HCT116 (cell line): ENCODE measurements around the gene WDR35. TPM values are rescaled to one million over a fixed set of nuclear protein-coding genes. Genes with fewer than 3 reads are reported as not detected.

ENCODE experiments used
- ATAC-seq: fragments of 200-7000 bp; cut with Tn5 transposase; 2 replicates; pipeline ENCODE4 v1.9.1; 2020; ENCODE audit warnings: mild to moderate bottlenecking, moderate library complexity
- BruUV-seq: library from RNA; stranded (reverse); fragments of 400-500 nt; replicated peaks from 2 replicates; lab custom pipeline; 2021; lab: Mats Ljungman, UMichigan
- CTCF ChIA-PET: fragments of 300-600 bp; sonication (Branson Sonifier 250); formaldehyde crosslinking; loops from one replicate; lab custom pipeline; 2021; ENCODE audit warnings: antibody characterized with exemption; lab: Charles Lee
- POLR2A ChIA-PET: fragments of 300-600, 350-600 bp; sonication (Branson Sonifier 250); formaldehyde crosslinking; loops from one replicate; lab custom pipeline; 2021; ENCODE audit warnings: antibody characterized with exemption; lab: Charles Lee
- RAD21 ChIA-PET, 2 experiments: fragments of 300-600 bp; sonication (Branson Sonifier 250); formaldehyde crosslinking; loops; one replicate each; lab custom pipeline; 2023; ENCODE audit warnings: low total read pairs in 2 of 2; ENCODE audit not compliant: uncharacterized antibody in 2 of 2, unreplicated experiment in 2 of 2, low non-redundant PET in 1 of 2; lab: Charles Lee
- DNase-seq: peaks from one replicate; pipeline ENCODE4 v3.0.0-alpha.2; 2010; ENCODE audit warnings: low read depth, low spot score
- H2AFZ ChIP-seq: fragments of 200-600 bp; shearing (Covaris generic), sonication (generic); 2 replicates; pipeline ENCODE4 v1.6.1; 2017; ENCODE audit warnings: low read depth, mixed run types, mixed read lengths, antibody characterized with exemption, low read length; ENCODE audit not compliant: poor library complexity, severe bottlenecking
- H3K27ac ChIP-seq: 2 replicates; pipeline ENCODE4 v1.5.1; 2012; ENCODE audit warnings: low read depth, low read length
- H3K27me3 ChIP-seq: fragments of 200-600 bp; sonication (generic); 2 replicates; pipeline ENCODE4 v1.6.1; 2016; ENCODE audit warnings: mixed run types, low read length, mixed read lengths; ENCODE audit not compliant: insufficient read depth
- H3K36me3 ChIP-seq, 2 experiments: fragments of 200-500 bp in 1 of 2; fragments of 200-600 bp in 1 of 2; sonication (Bioruptor generic) in 1 of 2; sonication (generic) in 1 of 2; 2 replicates each; pipeline versions ENCODE4 v1.5.1 to v1.6.1; 2014 to 2016; ENCODE audit warnings: low read length in 2 of 2, inconsistent platforms in 1 of 2, mixed read lengths in 1 of 2, mixed run types in 1 of 2; ENCODE audit not compliant: insufficient read depth in 2 of 2, control insufficient read depth in 1 of 2
- H3K4me1 ChIP-seq, 2 experiments: fragments of 200-600 bp in 1 of 2; sonication (generic) in 1 of 2; 2 replicates each; pipeline versions ENCODE4 v1.5.1 to v1.6.1; 2012 to 2017; ENCODE audit warnings: low read length in 2 of 2, inconsistent platforms in 1 of 2, mild to moderate bottlenecking in 1 of 2, mixed read lengths in 1 of 2, mixed run types in 1 of 2, moderate library complexity in 1 of 2; ENCODE audit not compliant: insufficient read depth in 2 of 2, control insufficient read depth in 1 of 2
- H3K4me2 ChIP-seq: fragments of 200-600 bp; sonication (generic); 2 replicates; pipeline ENCODE4 v1.6.1; 2017; ENCODE audit warnings: mixed run types, low read length, mixed read lengths
- H3K4me3 ChIP-seq, 2 experiments: fragments of 200-600 bp in 1 of 2; sonication (generic) in 1 of 2; replicated peaks in 1 of 2; 2 replicates each; pipeline ENCODE4 v1.5.1; 2011 to 2016; ENCODE audit warnings: low read length in 2 of 2, control low read depth in 1 of 2, low read depth in 1 of 2, mild to moderate bottlenecking in 1 of 2, mixed read lengths in 1 of 2, mixed run types in 1 of 2
- H3K79me2 ChIP-seq: fragments of 200-600 bp; sonication (generic); 2 replicates; pipeline ENCODE4 v1.6.1; 2017; ENCODE audit warnings: mild to moderate bottlenecking, mixed run types, low read length, moderate library complexity, mixed read lengths; ENCODE audit not compliant: insufficient read depth
- H3K9ac ChIP-seq: fragments of 200-600 bp; sonication (generic); 2 replicates; pipeline ENCODE4 v1.6.1; 2016; ENCODE audit warnings: low read length, mixed read lengths
- H3K9me2 ChIP-seq: fragments of 200-600 bp; sonication (generic), shearing (Covaris generic); 2 replicates; pipeline ENCODE4 v1.6.1; 2017; ENCODE audit warnings: mixed run types, mild to moderate bottlenecking, moderate library complexity; ENCODE audit not compliant: insufficient read depth
- H3K9me3 ChIP-seq, 2 experiments: fragments of 200-500 bp in 1 of 2; fragments of 200-600 bp in 1 of 2; sonication (Bioruptor generic) in 1 of 2; sonication (generic) in 1 of 2; 2 replicates each; pipeline ENCODE4 v1.6.1; 2014 to 2017; ENCODE audit warnings: low read length in 2 of 2, mixed read lengths in 2 of 2, inconsistent platforms in 1 of 2, low read depth in 1 of 2, mild to moderate bottlenecking in 1 of 2, mixed run types in 1 of 2, moderate library complexity in 1 of 2; ENCODE audit not compliant: control insufficient read depth in 1 of 2, insufficient read depth in 1 of 2
- H4K20me1 ChIP-seq: fragments of 200-600 bp; sonication (generic), shearing (Covaris generic); 2 replicates; pipeline ENCODE4 v1.6.1; 2017; ENCODE audit warnings: mixed run types, mild to moderate bottlenecking, moderate library complexity; ENCODE audit not compliant: insufficient read depth
- ATF3 ChIP-seq: IDR thresholded peaks from 2 replicates; pipeline ENCODE4 v1.6.1; 2012
- CBX3 ChIP-seq: IDR thresholded peaks from 2 replicates; pipeline ENCODE4 v1.6.1; 2012; ENCODE audit warnings: low read depth
- CEBPB ChIP-seq: IDR thresholded peaks from 2 replicates; pipeline ENCODE4 v1.6.1; 2012; ENCODE audit warnings: low read depth
- CTCF ChIP-seq, 3 experiments: fragments of 200-600 bp in 1 of 3; sonication (generic) in 1 of 3; IDR thresholded peaks in 2 of 3; conservative IDR thresholded peaks in 1 of 3; 2 replicates each; pipeline ENCODE4 v1.5.1; 2012 to 2017; ENCODE audit warnings: low read depth in 2 of 3, low read length in 2 of 3, antibody characterized with exemption in 1 of 3, borderline replicate concordance in 1 of 3, control low read depth in 1 of 3, mild to moderate bottlenecking in 1 of 3, mixed read lengths in 1 of 3, mixed run types in 1 of 3, moderate library complexity in 1 of 3; ENCODE audit not compliant: insufficient read depth in 1 of 3
- ELF1 ChIP-seq: IDR thresholded peaks from 2 replicates; pipeline ENCODE4 v1.6.1; 2012; ENCODE audit warnings: low read depth, borderline replicate concordance
- EZH2phosphoT487 ChIP-seq: fragments of 200-600 bp; IDR thresholded peaks from 2 replicates; pipeline ENCODE4 v1.6.1; 2018; ENCODE audit warnings: antibody characterized with exemption, borderline replicate concordance
- FOSL1 ChIP-seq: IDR thresholded peaks from 2 replicates; pipeline ENCODE4 v1.6.1; 2012; ENCODE audit warnings: low read depth
- JUND ChIP-seq: IDR thresholded peaks from 2 replicates; pipeline ENCODE4 v1.6.1; 2012
- MAX ChIP-seq: IDR thresholded peaks from 2 replicates; pipeline ENCODE4 v1.6.1; 2012
- POLR2AphosphoS5 ChIP-seq: IDR thresholded peaks from 2 replicates; pipeline ENCODE4 v1.6.1; 2011; ENCODE audit warnings: mild to moderate bottlenecking, low read depth, low read length, moderate library complexity
- REST ChIP-seq: IDR thresholded peaks from 2 replicates; pipeline ENCODE4 v1.6.1; 2012; ENCODE audit warnings: low read depth
- TCF7L2 ChIP-seq: IDR thresholded peaks from 2 replicates; pipeline ENCODE4 v1.7.0; 2011; ENCODE audit warnings: borderline replicate concordance, inconsistent platforms; ENCODE audit not compliant: insufficient read depth, insufficient read length; ENCODE audit errors: extremely low read depth
- intact Hi-C: fragments of 100-400 bp; cut with micrococcal nuclease; formaldehyde crosslinking; loops from 2 replicates; pipeline ENCODE4 v1.10.0; 2022
- total RNA-seq: library from RNA; stranded (reverse); gene quantifications from one replicate; pipeline ENCODE4 v1.2.1, GENCODE V29; 2021; ENCODE audit not compliant: unreplicated experiment

Gene WDR35
- total RNA-seq, 1 experiment from 2014 or later = 9.6 TPM

GRCh38 chr2:19874726-19875125 is 115.2 kb downstream of the WDR35 start:
- H3K4me3 ChIP-seq = no peak overlapping the region
- no peak overlapping the region for H3K27ac ChIP-seq
- no peak overlapping the region for H3K4me2 ChIP-seq
- no peaks in the 10 kb centered on the region for H4K20me1 ChIP-seq
- POLR2A ChIA-PET = no interaction called here
- no peak overlapping the region for H3K9ac ChIP-seq
- RAD21 ChIA-PET = no interaction called here
- H3K79me2 ChIP-seq = no peaks in the 10 kb centered on the region
- CTCF ChIA-PET = no interaction called here
- TF ChIP-seq MAX (no peak), JUND (no peak)
- no peak overlapping the region for H2AFZ ChIP-seq
- BruUV-seq = no TSS peak
- H3K9me3 ChIP-seq = no peaks in the 10 kb centered on the region
- H3K4me1 ChIP-seq = no peaks in the 10 kb centered on the region
- H3K9me2 ChIP-seq = no peaks in the 10 kb centered on the region
- intact Hi-C loops = no loop called here
- no peaks in the 10 kb centered on the region for H3K27me3 ChIP-seq
- no peaks in the 10 kb centered on the region for H3K36me3 ChIP-seq
- ATAC-seq = no peak
- DNase-seq = no peak

- TF ChIP-seq FOSL1 = no peak
- no peak for TF ChIP-seq CTCF (IDR thresholded peaks at IDR 0.05 in 2 of 3, conservative IDR thresholded peaks at IDR 0.05 in 1 of 3; ENCODE audit: borderline replicate concordance in 1 of 3, insufficient read depth in 1 of 3, low read depth in 2 of 3, low read length in 2 of 3)
- TF ChIP-seq ELF1 = no peak
- TF ChIP-seq EZH2phosphoT487 = no peak
- no peak for TF ChIP-seq CBX3
- TF ChIP-seq ATF3 = no peak
- TF ChIP-seq TCF7L2 = no peak
- TF ChIP-seq POLR2AphosphoS5 = no peak
- TF ChIP-seq CEBPB = no peak
- no peak for TF ChIP-seq REST
- TF ChIP-seq, all 23 proteins: peak for 0
These were observed 116.9 kb downstream of the WDR35 start for GRCh38 chr2:19873014-19873413.

More at GRCh38 chr2:19873014-19873413, 116.9 kb downstream of the WDR35 start:
- Histone ChIP-seq H4K20me1 (no peaks in the 10 kb centered on the region), H2AFZ (no peak overlapping the region), H3K4me1 (no peaks in the 10 kb centered on the region), H3K9me3 (no peaks in the 10 kb centered on the region), H3K36me3 (no peaks in the 10 kb centered on the region), H3K9ac (no peak overlapping the region), H3K4me2 (no peak overlapping the region), H3K4me3 (no peak overlapping the region), H3K27ac (no peak overlapping the region), H3K27me3 (no peaks in the 10 kb centered on the region), H3K9me2 (no peaks in the 10 kb centered on the region), H3K79me2 (no peaks in the 10 kb centered on the region)
- DNase-seq (no peak), ATAC-seq (no peak)
- ChIA-PET CTCF (no interaction called here), RAD21 (no interaction called here), POLR2A (no interaction called here)
- intact Hi-C loops = no loop called here
- BruUV-seq = no TSS peak
